AG04450 (cell line): ENCODE data around the gene MALT1. TPM values are rescaled to one million over a fixed set of nuclear protein-coding genes. Genes with fewer than 3 reads are reported as not detected.

ENCODE experiments used
- CTCF ChIA-PET: fragments of 300-600, 350-600 bp; formaldehyde crosslinking; extraction: SDS; loops from one replicate; lab custom pipeline; 2022; ENCODE audit warnings: antibody characterized with exemption, inconsistent platforms; lab: Charles Lee
- POLR2A ChIA-PET: fragments of 350-600 bp; formaldehyde crosslinking; extraction: SDS; loops from one replicate; lab custom pipeline; 2021; ENCODE audit warnings: antibody characterized with exemption, inconsistent platforms; lab: Yijun Ruan, JAX
- DNase-seq: peaks from one replicate; pipeline ENCODE4 v3.0.0-alpha.2; 2011; ENCODE audit warnings: low read depth, low spot score
- H3K27ac ChIP-seq: one replicate; pipeline ENCODE4 v1.5.1; 2012; ENCODE audit warnings: low read depth, low read length, control low read depth
- H3K27me3 ChIP-seq: one replicate; pipeline ENCODE4 v1.6.0; 2012; ENCODE audit warnings: low read length; ENCODE audit not compliant: control insufficient read depth, insufficient read depth
- H3K4me3 ChIP-seq: 2 replicates; pipeline ENCODE4 v1.5.1; 2011; ENCODE audit warnings: mild to moderate bottlenecking, low read depth, low read length, control low read depth
- H3K9me3 ChIP-seq: 2 replicates; pipeline ENCODE4 v1.5.1; 2012; ENCODE audit warnings: low read length; ENCODE audit not compliant: control insufficient read depth, insufficient read depth
- polyA plus RNA-seq: library from polyadenylated mRNA; depleted of rRNA; stranded (reverse); fragments of >200 nt; gene quantifications from 2 replicates; pipeline ENCODE4 v1.2.3, GENCODE V29; 2011
- TF ChIP-seq, protein P1 (sequence below): IDR thresholded peaks from 2 replicates; pipeline ENCODE4 v1.5.1; 2011; ENCODE audit warnings: low read depth, low read length, control low read depth, inconsistent platforms

The MALT1 gene
- polyA plus RNA-seq, 1 experiment, result 24.3 TPM

DNA sequence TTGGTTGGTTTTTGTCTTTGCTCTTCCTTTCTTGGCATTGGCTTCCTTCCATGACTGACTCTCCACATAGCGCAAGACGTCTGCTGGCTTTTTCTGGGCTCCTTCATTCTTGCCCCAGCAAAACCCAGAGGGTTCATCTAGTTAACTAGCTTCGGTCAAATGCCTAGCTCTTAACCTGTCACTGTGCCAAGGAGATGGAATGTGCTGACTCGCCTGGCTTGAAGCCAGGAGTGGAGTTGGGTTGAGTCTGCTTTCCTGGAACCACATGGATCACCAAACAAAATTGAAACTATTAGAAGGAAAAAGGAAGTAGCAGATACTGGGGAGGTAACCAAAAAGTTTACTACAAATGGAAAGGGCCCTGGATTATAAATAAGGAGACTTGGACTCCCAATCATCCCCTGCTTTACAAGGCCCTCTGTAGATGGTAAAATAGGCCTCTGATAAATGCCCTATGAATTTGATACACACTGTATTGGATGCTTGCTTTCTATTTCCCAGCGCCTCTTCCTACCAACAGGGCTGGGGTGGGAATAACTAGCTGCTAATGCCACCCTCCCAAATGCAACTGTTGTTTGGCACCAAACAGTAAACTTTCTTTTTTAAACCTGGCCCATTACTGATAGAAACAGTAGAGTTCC lies 11.3 kb downstream of the MALT1 start:
- H3K27ac ChIP-seq, result no peak overlapping the region
- peak; percentile 51 for DNase-seq

DNA sequence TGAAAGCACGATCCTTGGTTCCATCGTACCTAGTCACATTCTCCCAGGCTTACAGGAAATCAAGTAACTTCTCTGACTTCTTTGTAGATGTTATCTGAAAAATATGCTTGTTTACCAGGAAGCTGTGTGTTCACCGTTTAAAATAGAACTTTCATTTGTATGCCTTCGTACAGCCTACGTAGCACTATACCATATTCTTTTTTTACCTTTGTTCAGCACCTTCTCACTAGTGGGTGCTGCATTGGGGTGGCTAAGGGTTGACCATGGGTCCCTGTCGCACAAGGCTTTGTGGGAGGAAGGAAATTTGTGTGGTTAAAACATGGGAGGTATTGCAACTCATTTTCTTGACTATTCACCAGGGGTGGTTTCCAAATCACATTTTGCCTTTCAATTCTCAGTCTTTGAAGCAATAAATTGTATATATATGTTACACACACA lies 16.6 kb downstream of the MALT1 start:
- TF ChIP-seq, protein P1, sequence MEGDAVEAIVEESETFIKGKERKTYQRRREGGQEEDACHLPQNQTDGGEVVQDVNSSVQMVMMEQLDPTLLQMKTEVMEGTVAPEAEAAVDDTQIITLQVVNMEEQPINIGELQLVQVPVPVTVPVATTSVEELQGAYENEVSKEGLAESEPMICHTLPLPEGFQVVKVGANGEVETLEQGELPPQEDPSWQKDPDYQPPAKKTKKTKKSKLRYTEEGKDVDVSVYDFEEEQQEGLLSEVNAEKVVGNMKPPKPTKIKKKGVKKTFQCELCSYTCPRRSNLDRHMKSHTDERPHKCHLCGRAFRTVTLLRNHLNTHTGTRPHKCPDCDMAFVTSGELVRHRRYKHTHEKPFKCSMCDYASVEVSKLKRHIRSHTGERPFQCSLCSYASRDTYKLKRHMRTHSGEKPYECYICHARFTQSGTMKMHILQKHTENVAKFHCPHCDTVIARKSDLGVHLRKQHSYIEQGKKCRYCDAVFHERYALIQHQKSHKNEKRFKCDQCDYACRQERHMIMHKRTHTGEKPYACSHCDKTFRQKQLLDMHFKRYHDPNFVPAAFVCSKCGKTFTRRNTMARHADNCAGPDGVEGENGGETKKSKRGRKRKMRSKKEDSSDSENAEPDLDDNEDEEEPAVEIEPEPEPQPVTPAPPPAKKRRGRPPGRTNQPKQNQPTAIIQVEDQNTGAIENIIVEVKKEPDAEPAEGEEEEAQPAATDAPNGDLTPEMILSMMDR, result no peak
- POLR2A ChIA-PET, result no interaction called here
- no peaks in the 10 kb centered on the region; the same call in 1 of the 2 replicates for H3K9me3 ChIP-seq
- H3K27me3 ChIP-seq, result no peaks in the 10 kb centered on the region
- H3K27ac ChIP-seq, result no peak overlapping the region
- no peak overlapping the region for H3K4me3 ChIP-seq
- no peak for DNase-seq
- CTCF ChIA-PET, result interaction anchor here (1.6 kb wide), 1 partner anchor 76 kb away, joined by 5 read pairs; no protein-coding TSS in a partner anchor

More for the DNA sequence above, 11.3 kb downstream of the MALT1 start:
- Histone ChIP-seq H3K4me3 (no peak overlapping the region), H3K27me3 (no peaks in the 10 kb centered on the region), H3K9me3 (no peaks in the 10 kb centered on the region)
- ChIA-PET CTCF (interaction anchor here (1.2 to 1.4 kb wide), 3 partner anchors 10 to 152 kb away, joined by 3 read pairs; no protein-coding TSS in a partner anchor), POLR2A (no interaction called here)
- TF ChIP-seq, protein P1, result no peak

DNA sequence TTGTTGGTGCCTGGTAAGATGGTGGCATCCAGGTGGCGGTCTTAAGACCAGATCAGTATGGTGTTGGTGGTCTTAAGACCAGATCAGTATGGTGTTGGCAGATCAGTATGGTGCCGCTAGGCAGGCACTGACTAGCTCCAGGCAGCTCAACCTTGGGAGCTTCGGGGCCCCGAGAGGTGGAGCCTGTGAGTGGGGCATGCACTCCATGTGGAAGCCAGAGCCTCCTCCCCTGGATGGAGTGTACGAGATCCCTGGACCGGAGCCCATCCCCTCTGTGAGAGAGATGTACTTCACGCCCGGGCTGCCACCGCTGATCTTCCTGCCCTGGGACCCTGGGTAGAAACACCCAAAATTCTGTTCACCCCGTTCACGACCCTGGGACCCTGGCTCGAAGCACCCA lies 19.0 kb downstream of the MALT1 start:
- ChIA-PET POLR2A (no interaction called here), CTCF (interaction anchor here (1.0 kb wide), 1 partner anchor 74 kb away, joined by 3 read pairs; no protein-coding TSS in a partner anchor)
- Histone ChIP-seq H3K9me3 (no peaks in the 10 kb centered on the region; the same call in 1 of the 2 replicates), H3K4me3 (no peak overlapping the region), H3K27ac (no peak overlapping the region), H3K27me3 (no peaks in the 10 kb centered on the region)
- no peak for DNase-seq
- TF ChIP-seq, protein P1, result no peak

DNA sequence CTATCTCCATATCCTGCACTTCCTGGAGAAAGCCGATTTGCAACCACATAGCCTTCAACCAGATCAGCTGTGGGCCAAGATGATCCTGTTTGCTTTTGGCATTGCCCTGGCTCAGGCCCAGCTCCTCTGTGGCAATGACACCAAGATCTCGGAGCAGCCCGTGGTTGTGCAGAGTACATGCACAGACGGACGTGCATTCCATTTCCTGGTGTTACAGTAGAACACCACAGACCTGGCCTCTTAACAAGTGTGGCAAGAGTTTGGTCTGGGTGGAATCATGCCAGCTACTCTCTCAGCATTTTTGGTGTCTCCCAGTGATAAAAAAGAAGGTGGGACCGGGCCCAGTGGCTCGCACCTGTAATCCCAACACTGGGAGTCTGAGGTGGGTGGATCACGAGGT lies 20.0 kb downstream of the MALT1 start:
- TF ChIP-seq, protein P1, result no peak
- H3K27me3 ChIP-seq, result no peaks in the 10 kb centered on the region
- H3K4me3 ChIP-seq, result no peak overlapping the region
- CTCF ChIA-PET, result no interaction called here
- no peaks in the 10 kb centered on the region; the same call in 1 of the 2 replicates for H3K9me3 ChIP-seq
- H3K27ac ChIP-seq, result no peak overlapping the region
- no peak for DNase-seq
- POLR2A ChIA-PET, result no interaction called here

DNA sequence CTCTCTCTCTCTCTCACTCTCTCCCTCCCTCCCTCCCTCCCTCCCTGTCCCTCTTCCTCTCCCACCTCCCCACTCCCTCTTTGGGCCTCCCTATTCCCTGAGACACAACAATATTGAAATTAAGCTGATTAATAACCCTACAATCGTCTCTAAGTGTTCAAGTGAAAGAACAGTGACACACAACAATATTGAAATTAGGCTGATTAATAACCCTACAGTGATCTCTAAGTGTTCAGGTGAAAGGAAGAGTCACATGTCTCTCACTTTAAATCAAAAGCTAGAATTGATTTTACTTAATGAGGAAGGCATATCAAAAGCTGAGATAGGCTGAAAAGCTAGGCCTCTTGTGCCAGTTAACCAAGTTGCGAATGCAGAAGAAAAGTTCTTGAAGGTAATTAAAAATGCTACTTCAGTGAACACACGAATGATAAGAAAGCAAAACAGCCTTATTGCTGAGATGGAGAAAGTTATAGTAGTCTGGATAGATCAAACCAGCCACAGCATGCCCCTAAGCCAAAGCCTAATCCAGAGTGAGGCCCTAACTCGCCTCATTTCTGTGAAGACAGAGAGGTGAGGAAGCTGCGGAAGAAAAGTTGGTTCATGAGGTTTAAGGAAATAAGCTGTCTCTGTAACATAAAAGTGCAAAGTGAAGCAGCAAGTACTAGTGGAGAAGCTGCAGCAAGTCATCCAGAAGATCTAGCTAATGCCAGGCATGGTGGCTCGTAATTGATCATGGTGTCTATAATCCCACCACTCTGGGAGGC lies 21.3 kb downstream of the MALT1 start:
- Histone ChIP-seq H3K27ac (no peak overlapping the region), H3K4me3 (no peak overlapping the region), H3K27me3 (no peaks in the 10 kb centered on the region), H3K9me3 (no peaks in the 10 kb centered on the region; the same call in 1 of the 2 replicates)
- POLR2A ChIA-PET, result no interaction called here
- TF ChIP-seq, protein P1, result no peak
- DNase-seq, result no peak
- CTCF ChIA-PET, result interaction anchor here (0.6 to 1.1 kb wide), 3 partner anchors 21 to 165 kb away, joined by 3 read pairs; partner anchors contain the start of gene MALT1
